Type B pancreatic cell (in vitro differentiated cells): Measurements from ENCODE around the gene GABARAP. TPM values are rescaled to one million over a fixed set of nuclear protein-coding genes. Genes with fewer than 3 reads are reported as not detected.
A peak's percentile ranks its signal among the peaks of the same experiment; 100 is the strongest.

Source experiments
- DNase-seq: peaks from one replicate; pipeline ENCODE4 v3.0.0; 2021; ENCODE audit warnings: mixed read lengths; ENCODE audit not compliant: unreplicated experiment; ENCODE audit errors: extremely low spot score
- H3K27ac Mint-ChIP-seq: 2 replicates; pipeline ENCODE4 v1.8.0; 2021; ENCODE audit warnings: mild to moderate bottlenecking, mixed read lengths
- H3K27me3 Mint-ChIP-seq: 2 replicates; pipeline ENCODE4 v1.8.0; 2021; ENCODE audit warnings: mixed read lengths
- H3K36me3 Mint-ChIP-seq: 2 replicates; pipeline ENCODE4 v1.8.0; 2021; ENCODE audit warnings: mixed read lengths
- H3K4me1 Mint-ChIP-seq: one replicate; pipeline ENCODE4 v1.8.0; 2021; ENCODE audit warnings: mixed read lengths; ENCODE audit not compliant: unreplicated experiment
- H3K4me3 Mint-ChIP-seq: 2 replicates; pipeline ENCODE4 v1.8.0; 2021; ENCODE audit warnings: mild to moderate bottlenecking, mixed read lengths
- H3K9me3 Mint-ChIP-seq: 2 replicates; pipeline ENCODE4 v1.8.0; 2021; ENCODE audit warnings: mixed read lengths
- total RNA-seq: library from RNA; stranded (reverse); gene quantifications from 2 replicates; pipeline ENCODE4 v1.2.1, GENCODE V29; 2021; ENCODE audit warnings: low replicate concordance
- TF ChIP-seq, protein P1 (sequence below): fragments of 200-600 bp; sonication (generic); conservative IDR thresholded peaks from 2 replicates; pipeline ENCODE4 v1.5.0; 2021; ENCODE audit warnings: antibody characterized with exemption, mild to moderate bottlenecking

The GABARAP gene
- total RNA-seq, 1 donor from 2014 or later: 478 TPM

GRCh38 chr17:7258731-7259554 lies 16.7 kb upstream of the GABARAP start:
- TF ChIP-seq, protein P1, sequence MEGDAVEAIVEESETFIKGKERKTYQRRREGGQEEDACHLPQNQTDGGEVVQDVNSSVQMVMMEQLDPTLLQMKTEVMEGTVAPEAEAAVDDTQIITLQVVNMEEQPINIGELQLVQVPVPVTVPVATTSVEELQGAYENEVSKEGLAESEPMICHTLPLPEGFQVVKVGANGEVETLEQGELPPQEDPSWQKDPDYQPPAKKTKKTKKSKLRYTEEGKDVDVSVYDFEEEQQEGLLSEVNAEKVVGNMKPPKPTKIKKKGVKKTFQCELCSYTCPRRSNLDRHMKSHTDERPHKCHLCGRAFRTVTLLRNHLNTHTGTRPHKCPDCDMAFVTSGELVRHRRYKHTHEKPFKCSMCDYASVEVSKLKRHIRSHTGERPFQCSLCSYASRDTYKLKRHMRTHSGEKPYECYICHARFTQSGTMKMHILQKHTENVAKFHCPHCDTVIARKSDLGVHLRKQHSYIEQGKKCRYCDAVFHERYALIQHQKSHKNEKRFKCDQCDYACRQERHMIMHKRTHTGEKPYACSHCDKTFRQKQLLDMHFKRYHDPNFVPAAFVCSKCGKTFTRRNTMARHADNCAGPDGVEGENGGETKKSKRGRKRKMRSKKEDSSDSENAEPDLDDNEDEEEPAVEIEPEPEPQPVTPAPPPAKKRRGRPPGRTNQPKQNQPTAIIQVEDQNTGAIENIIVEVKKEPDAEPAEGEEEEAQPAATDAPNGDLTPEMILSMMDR: no peak
- Mint-ChIP-seq H3K4me3 (peak overlapping the region; percentile 83), H3K4me1 (peaks cover 6% of the 10 kb centered on the region), H3K27me3 (peaks cover 37% of the 10 kb centered on the region), H3K27ac (peak overlapping the region; percentile 87), H3K36me3 (peaks cover 17% of the 10 kb centered on the region), H3K9me3 (no peaks in the 10 kb centered on the region)
- DNase-seq: no peak

GRCh38 chr17:7256766-7257456 lies 14.7 kb upstream of the GABARAP start:
- H3K27ac Mint-ChIP-seq: peak overlapping the region; percentile 82
- TF ChIP-seq, protein P1: no peak
- H3K9me3 Mint-ChIP-seq: no peaks in the 10 kb centered on the region
- peaks cover 13% of the 10 kb centered on the region for H3K4me1 Mint-ChIP-seq
- H3K27me3 Mint-ChIP-seq: peaks cover 19% of the 10 kb centered on the region
- peaks cover 26% of the 10 kb centered on the region for H3K36me3 Mint-ChIP-seq
- no peak overlapping the region for H3K4me3 Mint-ChIP-seq
- DNase-seq: no peak

DNA sequence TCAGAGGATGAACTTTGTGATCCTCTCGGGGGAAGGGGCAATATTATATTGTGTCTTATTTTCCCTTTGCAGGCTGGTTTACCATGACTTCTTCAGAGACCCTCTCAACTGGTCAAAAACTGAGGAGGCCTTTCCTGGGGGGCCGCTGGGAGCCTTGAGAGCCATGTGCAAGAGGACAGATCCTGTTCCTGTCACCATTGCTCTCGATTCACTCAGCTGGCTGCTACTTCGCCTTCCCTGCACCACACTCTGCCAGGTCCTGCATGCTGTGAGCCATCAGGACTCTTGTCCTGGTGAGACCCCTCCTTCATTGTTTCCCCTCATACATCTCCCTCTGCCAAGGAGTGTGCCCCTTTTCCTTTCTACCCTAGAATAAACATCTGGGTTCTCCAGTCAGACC lies 12.3 kb upstream of the GABARAP start:
- Mint-ChIP-seq H3K4me1 (peaks cover 25% of the 10 kb centered on the region), H3K4me3 (peak overlapping the region; percentile 71), H3K27ac (peak overlapping the region; percentile 52), H3K9me3 (no peaks in the 10 kb centered on the region), H3K36me3 (peaks cover 26% of the 10 kb centered on the region), H3K27me3 (peaks cover 5% of the 10 kb centered on the region)
- DNase-seq: no peak
- TF ChIP-seq, protein P1: no peak

DNA sequence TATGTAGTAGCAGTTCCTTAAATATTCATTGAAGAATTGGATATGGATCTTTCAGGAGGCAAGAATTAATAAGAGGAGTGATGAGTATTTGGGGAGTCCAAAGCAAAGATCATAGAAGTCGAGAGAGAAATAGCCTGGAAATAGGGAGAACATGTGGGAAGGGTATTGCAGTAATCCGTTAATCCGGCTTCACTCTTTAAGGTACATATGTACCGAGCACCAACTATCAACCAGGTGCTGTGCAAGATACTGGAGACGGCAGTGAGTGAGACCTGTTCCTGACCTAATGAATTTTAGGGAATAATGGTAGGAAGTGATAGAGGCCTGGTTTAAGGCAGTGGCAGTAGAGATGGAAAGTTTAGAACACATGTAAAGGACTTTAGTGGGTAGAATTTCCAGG lies 10.8 kb upstream of the GABARAP start:
- H3K9me3 Mint-ChIP-seq: no peaks in the 10 kb centered on the region
- TF ChIP-seq, protein P1: no peak
- peaks cover 30% of the 10 kb centered on the region for H3K4me1 Mint-ChIP-seq
- H3K4me3 Mint-ChIP-seq: peak overlapping the region; percentile 94
- DNase-seq: no peak
- no peaks in the 10 kb centered on the region for H3K27me3 Mint-ChIP-seq
- H3K27ac Mint-ChIP-seq: peak overlapping the region; percentile 100
- peaks cover 21% of the 10 kb centered on the region for H3K36me3 Mint-ChIP-seq

DNA sequence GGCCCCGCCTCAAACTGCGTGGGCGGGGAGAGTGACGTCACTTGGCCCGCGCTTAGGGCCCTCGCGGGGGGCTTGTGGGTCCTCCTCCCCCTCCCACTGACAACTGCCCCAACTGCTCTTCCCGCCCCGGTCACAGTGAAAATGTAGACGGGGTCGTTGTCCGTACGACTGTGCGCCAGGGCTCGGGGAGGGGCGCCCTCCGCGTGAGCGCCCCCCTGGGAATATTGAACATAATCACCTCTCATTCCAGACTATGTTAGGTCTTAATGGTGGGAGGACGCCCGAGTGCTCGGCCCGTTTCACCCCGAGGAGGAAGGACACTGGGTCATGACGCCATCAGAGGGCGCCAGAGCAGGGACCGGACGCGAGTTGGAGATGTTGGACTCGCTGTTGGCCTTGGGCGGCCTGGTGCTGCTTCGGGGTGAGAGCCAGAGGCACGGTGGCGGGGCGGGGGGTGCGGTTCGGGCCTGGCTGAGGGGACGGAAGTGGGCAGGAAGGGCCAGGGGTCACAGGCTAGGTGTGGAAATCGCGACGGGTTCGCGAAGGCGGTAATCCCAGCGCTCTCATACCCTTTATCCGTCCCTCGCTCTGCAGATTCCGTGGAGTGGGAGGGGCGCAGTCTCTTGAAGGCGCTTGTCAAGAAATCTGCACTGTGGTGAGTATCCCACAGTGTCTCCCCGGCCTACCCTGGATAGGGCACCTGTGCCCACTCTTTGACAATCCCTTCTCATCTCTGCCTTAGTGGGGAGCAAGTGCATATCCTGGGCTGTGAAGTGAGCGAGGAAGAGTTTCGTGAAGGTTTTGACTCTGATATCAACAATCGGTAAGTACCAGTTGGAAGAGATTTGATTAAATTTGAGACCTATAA lies 10.2 kb upstream of the GABARAP start, which contains the start of gene ELP5:
TSS of gene ELP5 (plus strand) at position 40 of the 868 bp plus-strand sequence. CDS start at position 376, 336 bp downstream.
- Mint-ChIP-seq H3K27ac (peak within 1 kb of the TSS; percentile 100), H3K9me3 (no peaks in the 10 kb centered on the region), H3K27me3 (no peaks in the 10 kb centered on the region), H3K4me1 (peaks cover 30% of the 10 kb centered on the region), H3K4me3 (peak within 1 kb of the TSS; percentile 97), H3K36me3 (peaks cover 21% of the 10 kb centered on the region)
- TF ChIP-seq, protein P1: peak; percentile 22
- DNase-seq: peak; percentile 93
